T-cell (primary cell): ENCODE data around the gene ZSCAN5A. TPM values are rescaled to one million over a fixed set of nuclear protein-coding genes. Genes with fewer than 3 reads are reported as not detected.
"Not testable (repeated sequence)": the region's sequence is repeated elsewhere in the genome, so short reads cannot be mapped to it uniquely, and the experiment has no call there.

ENCODE experiments used
- ATAC-seq, 4 experiments: fragments of 200-7000 bp in 3 of 4; fragments of 150-1000 bp in 1 of 4; cut with Tn5 transposase; replicated peaks in 1 of 4; 1 replicate in 3 of 4; 2 replicates in 1 of 4; pipeline ENCODE4 v1.10.0; 2021; ENCODE audit warnings: moderate library complexity in 3 of 4, mild to moderate bottlenecking in 2 of 4, moderate number of reproducible peaks in 1 of 4
- CTCF ChIA-PET, 2 donors: fragments of 300-600 bp; sonication (Branson Sonifier 250); formaldehyde crosslinking; loops; one replicate each; lab custom pipeline; 2022; ENCODE audit warnings: antibody characterized with exemption in 2 of 2; lab: Charles Lee
- POLR2A ChIA-PET, 2 donors: fragments of 300-600 bp; sonication (Branson Sonifier 250); formaldehyde crosslinking; loops; one replicate each; lab custom pipeline; 2022; ENCODE audit warnings: antibody characterized with exemption in 2 of 2; lab: Charles Lee
- DNase-seq, 35 experiments: peaks; one replicate each; pipeline versions ENCODE4 v3.0.0 to v3.0.0-alpha.2; 2013 to 2023
- H3K27ac ChIP-seq: one replicate; pipeline ENCODE4 v1.5.1; 2013; ENCODE audit warnings: low read length
- H3K27me3 ChIP-seq, 2 experiments: replicated peaks in 1 of 2; 1 replicate in 1 of 2; 2 replicates in 1 of 2; pipeline versions ENCODE4 v1.6.1 to v1.7.0; 2013; ENCODE audit warnings: low read length in 1 of 2, mixed read lengths in 1 of 2; ENCODE audit not compliant: control insufficient read depth in 2 of 2, insufficient read depth in 2 of 2; ENCODE audit errors: extremely low read depth in 1 of 2
- H3K36me3 ChIP-seq, 2 donors: 1 replicate in 1 of 2; 2 replicates in 1 of 2; pipeline versions ENCODE4 v1.6.1 to v1.7.0; 2013; ENCODE audit warnings: low read length in 1 of 2; ENCODE audit not compliant: control insufficient read depth in 2 of 2, insufficient read depth in 1 of 2; ENCODE audit errors: extremely low read depth in 1 of 2
- H3K4me1 ChIP-seq, 2 experiments: 1 replicate in 1 of 2; 2 replicates in 1 of 2; pipeline versions ENCODE4 v1.6.1 to v1.7.0; 2013; ENCODE audit warnings: low read length in 2 of 2, mixed read lengths in 1 of 2; ENCODE audit not compliant: insufficient read depth in 2 of 2, control insufficient read depth in 1 of 2; ENCODE audit errors: extremely low read depth in 1 of 2
- H3K4me3 ChIP-seq, 2 donors: 1 replicate in 1 of 2; 2 replicates in 1 of 2; pipeline versions ENCODE4 v1.5.1 to v1.7.0; 2013; ENCODE audit warnings: mild to moderate bottlenecking in 2 of 2, low read length in 1 of 2, moderate library complexity in 1 of 2; ENCODE audit not compliant: control insufficient read depth in 1 of 2; ENCODE audit errors: extremely low read depth in 1 of 2
- H3K9me3 ChIP-seq: 2 replicates; pipeline ENCODE4 v1.7.0; 2013
- H3K27ac Mint-ChIP-seq, 2 donors: one replicate each; pipeline ENCODE4 v1.8.0; 2020 to 2021; ENCODE audit warnings: mild to moderate bottlenecking in 2 of 2, mixed read lengths in 2 of 2
- H3K27me3 Mint-ChIP-seq, 2 donors: one replicate each; pipeline ENCODE4 v1.8.0; 2021 to 2022; ENCODE audit warnings: mixed read lengths in 2 of 2
- H3K36me3 Mint-ChIP-seq: one replicate; pipeline ENCODE4 v1.8.0; 2021; ENCODE audit warnings: mixed read lengths
- H3K4me1 Mint-ChIP-seq, 3 donors: one replicate each; pipeline ENCODE4 v1.8.0; 2020 to 2022; ENCODE audit warnings: mixed read lengths in 3 of 3, mild to moderate bottlenecking in 1 of 3
- H3K4me3 Mint-ChIP-seq, 3 donors: one replicate each; pipeline ENCODE4 v1.8.0; 2020 to 2022; ENCODE audit warnings: mild to moderate bottlenecking in 3 of 3, mixed read lengths in 3 of 3, moderate library complexity in 3 of 3
- H3K9me3 Mint-ChIP-seq, 3 donors: one replicate each; pipeline ENCODE4 v1.8.0; 2020 to 2022; ENCODE audit warnings: mixed read lengths in 3 of 3
- WGBS: methylation state at CpG from one replicate; pipeline ENCODE4 v1.1.5; 2013; ENCODE audit warnings: missing lambda C conversion rate; ENCODE audit not compliant: insufficient coverage; 5-methylcytosine and 5-hydroxymethylcytosine counted together
- total RNA-seq, 35 experiments: library from RNA in 6 of 35; stranded (reverse) in 6 of 35; fragments of 120-200 nt in 1 of 35; gene quantifications; one replicate each; pipeline versions ENCODE4 v1.2.1 to v1.2.4 and lab custom pipeline; 2013 to 2026

The ZSCAN5A gene
- total RNA-seq, 5 donors from 2014 or later (not counting 1 experiment from before 2014, with no cell fraction given) = 9.5 to 12.7 (median 11.1) TPM

- no peak overlapping the region for H3K4me3 ChIP-seq
- H3K27me3 ChIP-seq = no peaks in the 10 kb centered on the region
- ChIA-PET POLR2A (no interaction called here), CTCF (no interaction called here)
- no peak overlapping the region for H3K4me3 Mint-ChIP-seq
- H3K27me3 Mint-ChIP-seq = no peaks in the 10 kb centered on the region
- no peak overlapping the region for H3K27ac Mint-ChIP-seq
- ATAC-seq = no peak
- H3K9me3 Mint-ChIP-seq = no peaks in the 10 kb centered on the region
- DNase-seq = no peak
- no peak overlapping the region for H3K27ac ChIP-seq
- 89% methylated on average over 1 of the region's 6 CpGs for WGBS
- no peaks in the 10 kb centered on the region for H3K36me3 ChIP-seq
- no peaks in the 10 kb centered on the region for H3K9me3 ChIP-seq
- no peaks in the 10 kb centered on the region for H3K4me1 Mint-ChIP-seq
- H3K36me3 Mint-ChIP-seq = peaks cover 4% of the 10 kb centered on the region
- no peaks in the 10 kb centered on the region for H3K4me1 ChIP-seq
Observed at GRCh38 chr19:56271151-56271550, 43.5 kb downstream of the ZSCAN5A start.

- ChIA-PET POLR2A (no interaction called here), CTCF (interaction anchor here in 1 of 2 donors (0.6 kb wide), 1 partner anchor 89 kb away, joined by 6 read pairs; no protein-coding TSS in a partner anchor)
- Mint-ChIP-seq H3K27ac (no peak overlapping the region), H3K36me3 (peaks cover 4% of the 10 kb centered on the region), H3K4me1 (no peaks in the 10 kb centered on the region), H3K4me3 (no peak overlapping the region), H3K27me3 (no peaks in the 10 kb centered on the region), H3K9me3 (no peaks in the 10 kb centered on the region)
- no peak overlapping the region for H3K4me3 ChIP-seq
- DNase-seq (peak in 9 of 35 experiments; percentile 2 to 35 (median 5)), ATAC-seq (no peak)
- H3K36me3 ChIP-seq = no peaks in the 10 kb centered on the region
- no peaks in the 10 kb centered on the region for H3K9me3 ChIP-seq
- H3K4me1 ChIP-seq = no peaks in the 10 kb centered on the region
- no peaks in the 10 kb centered on the region for H3K27me3 ChIP-seq
- no peak overlapping the region for H3K27ac ChIP-seq
- WGBS = 60% methylated on average over 1 of the region's 3 CpGs
Observed at GRCh38 chr19:56270676-56271075, 44.0 kb downstream of the ZSCAN5A start.

GRCh38 chr19:56269348-56269747 lies 45.3 kb downstream of the ZSCAN5A start:
- H3K27ac Mint-ChIP-seq = no peak overlapping the region
- Histone ChIP-seq H3K9me3 (no peaks in the 10 kb centered on the region), H3K27ac (no peak overlapping the region), H3K36me3 (no peaks in the 10 kb centered on the region), H3K4me3 (no peak overlapping the region), H3K4me1 (no peaks in the 10 kb centered on the region), H3K27me3 (no peaks in the 10 kb centered on the region)
- H3K9me3 Mint-ChIP-seq = no peaks in the 10 kb centered on the region
- no peak overlapping the region for H3K4me3 Mint-ChIP-seq
- CTCF ChIA-PET = no interaction called here
- DNase-seq = no peak
- H3K4me1 Mint-ChIP-seq = no peaks in the 10 kb centered on the region
- no peaks in the 10 kb centered on the region for H3K27me3 Mint-ChIP-seq
- peaks cover 4% of the 10 kb centered on the region for H3K36me3 Mint-ChIP-seq
- POLR2A ChIA-PET = no interaction called here
- 90% methylated on average over 4 of the region's 6 CpGs for WGBS
- ATAC-seq = no peak

GRCh38 chr19:56266051-56266450 lies 48.6 kb downstream of the ZSCAN5A start:
- ATAC-seq = no peak
- ChIA-PET POLR2A (no interaction called here), CTCF (interaction anchor here in 1 of 2 donors (2.6 kb wide), 1 partner anchor 13 kb away, joined by 8 read pairs; no protein-coding TSS in a partner anchor)
- WGBS = no CpG with 5 or more reads among the region's 3 CpGs
- no peak for DNase-seq
- H3K27ac ChIP-seq = no peak overlapping the region
- no peaks in the 10 kb centered on the region for H3K4me1 ChIP-seq
- no peaks in the 10 kb centered on the region for H3K9me3 ChIP-seq
- H3K9me3 Mint-ChIP-seq = no peaks in the 10 kb centered on the region
- no peak overlapping the region for H3K27ac Mint-ChIP-seq
- H3K4me1 Mint-ChIP-seq = no peaks in the 10 kb centered on the region
- H3K36me3 ChIP-seq = no peaks in the 10 kb centered on the region
- H3K36me3 Mint-ChIP-seq = peaks cover 10% of the 10 kb centered on the region
- no peak overlapping the region for H3K4me3 ChIP-seq
- H3K4me3 Mint-ChIP-seq = no peak overlapping the region
- H3K27me3 ChIP-seq = no peaks in the 10 kb centered on the region
- H3K27me3 Mint-ChIP-seq = no peaks in the 10 kb centered on the region

- Histone ChIP-seq H3K4me3 (no peak overlapping the region), H3K36me3 (no peaks in the 10 kb centered on the region), H3K27ac (no peak overlapping the region), H3K27me3 (no peaks in the 10 kb centered on the region), H3K4me1 (no peaks in the 10 kb centered on the region), H3K9me3 (no peaks in the 10 kb centered on the region)
- ATAC-seq = no peak
- H3K9me3 Mint-ChIP-seq = no peaks in the 10 kb centered on the region
- H3K36me3 Mint-ChIP-seq = peaks cover 6% of the 10 kb centered on the region
- no peak for DNase-seq
- POLR2A ChIA-PET = no interaction called here
- CTCF ChIA-PET = no interaction called here
- peaks cover 0 to 3% of the 10 kb centered on the region in 2 donors for H3K27me3 Mint-ChIP-seq
- no peak overlapping the region for H3K4me3 Mint-ChIP-seq
- H3K27ac Mint-ChIP-seq = no peak overlapping the region
- WGBS = 80% methylated on average over 1 of the region's 5 CpGs
- no peaks in the 10 kb centered on the region for H3K4me1 Mint-ChIP-seq
Observed at GRCh38 chr19:56263319-56263718, 51.3 kb downstream of the ZSCAN5A start.

GRCh38 chr19:56261932-56262331 lies 52.7 kb downstream of the ZSCAN5A start:
- H3K36me3 ChIP-seq, H3K9me3 Mint-ChIP-seq, H3K4me1 Mint-ChIP-seq, H3K27me3 ChIP-seq, H3K4me3 Mint-ChIP-seq, H3K27me3 Mint-ChIP-seq, H3K9me3 ChIP-seq, POLR2A ChIA-PET, H3K36me3 Mint-ChIP-seq, H3K27ac Mint-ChIP-seq, H3K4me3 ChIP-seq, H3K4me1 ChIP-seq, DNase-seq, H3K27ac ChIP-seq, ATAC-seq: not testable (repeated sequence)
- WGBS = no CpG with 5 or more reads among the region's 6 CpGs
- CTCF ChIA-PET = interaction anchor here (0.6 kb wide), 2 partner anchors 8 to 106 kb away, joined by 3 read pairs; no protein-coding TSS in a partner anchor

GRCh38 chr19:56261145-56261544 lies 53.5 kb downstream of the ZSCAN5A start:
- H3K4me3 Mint-ChIP-seq = no peak overlapping the region
- Histone ChIP-seq H3K4me3 (no peak overlapping the region), H3K36me3 (no peaks in the 10 kb centered on the region), H3K27ac (no peak overlapping the region), H3K4me1 (no peaks in the 10 kb centered on the region), H3K9me3 (no peaks in the 10 kb centered on the region), H3K27me3 (no peaks in the 10 kb centered on the region)
- ATAC-seq = no peak
- no peak for DNase-seq
- H3K4me1 Mint-ChIP-seq = no peaks in the 10 kb centered on the region
- no peak overlapping the region for H3K27ac Mint-ChIP-seq
- peaks cover 6% of the 10 kb centered on the region for H3K36me3 Mint-ChIP-seq
- H3K9me3 Mint-ChIP-seq = no peaks in the 10 kb centered on the region
- ChIA-PET POLR2A (no interaction called here), CTCF (interaction anchor here in 1 of 2 donors (0.7 to 1.2 kb wide), 3 partner anchors 8 to 185 kb away, joined by 3 to 4 read pairs (median 4); no protein-coding TSS in a partner anchor)
- peaks cover 0 to 5% of the 10 kb centered on the region in 2 donors for H3K27me3 Mint-ChIP-seq
